Esophagus muscularis mucosa (tissue), 4 donors: ENCODE measurements around the gene ZNF618. TPM values are rescaled to one million over a fixed set of nuclear protein-coding genes. Genes with fewer than 3 reads are reported as not detected.
A peak's percentile ranks its signal among the peaks of the same experiment; 100 is the strongest.

ENCODE experiments used
- DNase-seq: peaks from one replicate; pipeline ENCODE4 v3.0.0-alpha.2; 2017; ENCODE audit errors: extremely low spot score
- H3K27ac ChIP-seq, 4 donors: fragments of 200-600 bp; sonication (generic); replicated peaks in 1 of 4; 1 replicate in 3 of 4; 2 replicates in 1 of 4; pipeline ENCODE4 v1.5.1; 2016 to 2019; ENCODE audit warnings: mild to moderate bottlenecking in 1 of 4
- H3K27me3 ChIP-seq, 4 donors: fragments of 200-600 bp; sonication (generic); one replicate each; pipeline versions ENCODE4 v1.5.1 to v1.6.0; 2016 to 2019
- H3K36me3 ChIP-seq, 4 donors: fragments of 200-600 bp; sonication (generic); one replicate each; pipeline ENCODE4 v1.5.1; 2016 to 2019
- H3K4me1 ChIP-seq, 4 donors: fragments of 200-600 bp; sonication (generic); one replicate each; pipeline ENCODE4 v1.5.1; 2016 to 2019
- H3K4me3 ChIP-seq, 4 donors: fragments of 200-600 bp; sonication (generic); 1 replicate in 2 of 4; 2 replicates in 2 of 4; pipeline ENCODE4 v1.5.1; 2016 to 2019; ENCODE audit warnings: mild to moderate bottlenecking in 4 of 4, moderate library complexity in 1 of 4
- H3K9me3 ChIP-seq, 4 donors: fragments of 200-600 bp; sonication (generic); 1 replicate in 3 of 4; 2 replicates in 1 of 4; pipeline ENCODE4 v1.5.1; 2016 to 2019
- EP300 ChIP-seq: sonication (generic); formaldehyde crosslinking; IDR thresholded peaks from one replicate; pipeline ENCODE4 v1.6.1; 2017; ENCODE audit warnings: antibody characterized with exemption
- POLR2A ChIP-seq: fragments of 450-650 bp; IDR thresholded peaks from one replicate; pipeline ENCODE4 v1.6.1; 2017; ENCODE audit warnings: antibody characterized with exemption, moderate library complexity, mild to moderate bottlenecking, low read depth
- POLR2AphosphoS5 ChIP-seq, 2 donors: sonication (generic); formaldehyde crosslinking; IDR thresholded peaks; one replicate each; pipeline ENCODE4 v1.6.1; 2017; ENCODE audit warnings: antibody characterized with exemption in 2 of 2
- WGBS: methylation state at CpG from one replicate; pipeline ENCODE4 v1.1.5; 2018; 5-methylcytosine and 5-hydroxymethylcytosine counted together
- intact Hi-C: fragments of 100-400 bp; cut with DNase I; formaldehyde crosslinking; loops from one replicate; pipeline ENCODE4 v1.15.1; 2023
- total RNA-seq, 4 donors: library from RNA; depleted of rRNA; stranded (reverse); fragments of >200 nt; gene quantifications; one replicate each; pipeline versions ENCODE4 v1.1.0 to v1.2.1, GENCODE V29; 2016
- TF ChIP-seq, protein P1 (sequence below), 3 experiments: fragments of 200-600 bp in 2 of 3; fragments of 450-650 bp in 1 of 3; sonication (generic) in 2 of 3; IDR thresholded peaks; one replicate each; pipeline ENCODE4 v1.5.1; 2017 to 2019; ENCODE audit warnings: antibody characterized with exemption in 3 of 3, mild to moderate bottlenecking in 2 of 3, moderate library complexity in 1 of 3

The ZNF618 gene
- total RNA-seq, 4 donors from 2014 or later = 1.2 to 4.5 (median 2.6) TPM

DNA sequence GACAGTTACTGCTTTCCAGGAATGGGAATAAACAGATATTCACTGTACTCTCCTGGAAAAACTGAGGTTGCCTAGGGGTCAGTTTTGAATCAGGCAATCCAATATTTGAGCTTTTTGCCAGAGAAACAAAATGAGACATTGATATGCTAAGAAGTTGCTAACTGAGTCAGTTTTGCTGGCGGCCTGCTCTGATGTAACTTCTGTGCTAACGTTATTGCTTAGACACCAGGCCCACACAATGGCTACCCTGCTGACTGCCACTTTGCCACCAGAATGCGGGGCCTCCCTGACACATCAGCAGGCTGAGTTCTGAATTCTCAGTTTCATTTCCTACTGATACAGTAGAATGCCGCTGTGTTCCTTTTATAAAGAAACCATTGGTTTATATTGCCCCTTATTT lies 18.2 kb upstream of the ZNF618 start:
- intact Hi-C loops = no loop called here
- H3K4me1 ChIP-seq = no peaks in the 10 kb centered on the region
- WGBS = 77% methylated on average over 4 of the region's 4 CpGs
- H3K27ac ChIP-seq = no peak overlapping the region
- peaks cover 0 to 11% (median 0%) of the 10 kb centered on the region in 4 donors for H3K27me3 ChIP-seq
- peak; percentile 85 for DNase-seq
- no peak overlapping the region for H3K4me3 ChIP-seq
- no peaks in the 10 kb centered on the region for H3K9me3 ChIP-seq
- no peaks in the 10 kb centered on the region for H3K36me3 ChIP-seq
- TF ChIP-seq POLR2A (no peak), EP300 (no peak), POLR2AphosphoS5 (IDR thresholded peaks at IDR 0.05) (no peak)
- TF ChIP-seq, protein P1, sequence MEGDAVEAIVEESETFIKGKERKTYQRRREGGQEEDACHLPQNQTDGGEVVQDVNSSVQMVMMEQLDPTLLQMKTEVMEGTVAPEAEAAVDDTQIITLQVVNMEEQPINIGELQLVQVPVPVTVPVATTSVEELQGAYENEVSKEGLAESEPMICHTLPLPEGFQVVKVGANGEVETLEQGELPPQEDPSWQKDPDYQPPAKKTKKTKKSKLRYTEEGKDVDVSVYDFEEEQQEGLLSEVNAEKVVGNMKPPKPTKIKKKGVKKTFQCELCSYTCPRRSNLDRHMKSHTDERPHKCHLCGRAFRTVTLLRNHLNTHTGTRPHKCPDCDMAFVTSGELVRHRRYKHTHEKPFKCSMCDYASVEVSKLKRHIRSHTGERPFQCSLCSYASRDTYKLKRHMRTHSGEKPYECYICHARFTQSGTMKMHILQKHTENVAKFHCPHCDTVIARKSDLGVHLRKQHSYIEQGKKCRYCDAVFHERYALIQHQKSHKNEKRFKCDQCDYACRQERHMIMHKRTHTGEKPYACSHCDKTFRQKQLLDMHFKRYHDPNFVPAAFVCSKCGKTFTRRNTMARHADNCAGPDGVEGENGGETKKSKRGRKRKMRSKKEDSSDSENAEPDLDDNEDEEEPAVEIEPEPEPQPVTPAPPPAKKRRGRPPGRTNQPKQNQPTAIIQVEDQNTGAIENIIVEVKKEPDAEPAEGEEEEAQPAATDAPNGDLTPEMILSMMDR (IDR thresholded peaks at IDR 0.05) = no peak

DNA sequence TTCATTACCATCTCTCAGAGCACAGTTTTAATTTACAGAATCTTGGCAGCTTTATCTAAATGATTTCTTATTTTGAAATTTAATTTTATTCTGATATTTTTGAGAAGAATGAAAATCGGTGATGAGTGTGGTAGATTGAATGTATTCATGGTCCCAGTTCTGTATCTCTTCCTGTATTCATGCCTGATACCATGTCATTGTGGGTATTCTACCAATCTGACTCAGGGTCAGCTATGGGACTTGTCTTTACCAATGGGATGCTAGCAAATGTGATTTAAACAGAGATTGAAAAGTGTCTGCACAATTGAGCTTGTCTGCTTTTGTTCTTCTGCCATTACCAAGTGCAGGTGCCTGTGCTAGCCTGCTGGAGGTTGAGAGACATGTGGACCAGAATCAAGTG lies 17.8 kb upstream of the ZNF618 start:
- H3K27me3 ChIP-seq = peaks cover 0 to 15% (median 0%) of the 10 kb centered on the region in 4 donors
- peak; percentile 74 for DNase-seq
- H3K36me3 ChIP-seq = no peaks in the 10 kb centered on the region
- H3K4me1 ChIP-seq = no peaks in the 10 kb centered on the region
- WGBS = 91% methylated on average over 1 of the region's 1 CpG
- H3K27ac ChIP-seq = no peak overlapping the region
- TF ChIP-seq EP300 (no peak), POLR2A (no peak), POLR2AphosphoS5 (IDR thresholded peaks at IDR 0.05) (no peak)
- TF ChIP-seq, protein P1 (IDR thresholded peaks at IDR 0.05) = no peak
- H3K4me3 ChIP-seq = no peak overlapping the region
- intact Hi-C loops = no loop called here
- H3K9me3 ChIP-seq = no peaks in the 10 kb centered on the region

DNA sequence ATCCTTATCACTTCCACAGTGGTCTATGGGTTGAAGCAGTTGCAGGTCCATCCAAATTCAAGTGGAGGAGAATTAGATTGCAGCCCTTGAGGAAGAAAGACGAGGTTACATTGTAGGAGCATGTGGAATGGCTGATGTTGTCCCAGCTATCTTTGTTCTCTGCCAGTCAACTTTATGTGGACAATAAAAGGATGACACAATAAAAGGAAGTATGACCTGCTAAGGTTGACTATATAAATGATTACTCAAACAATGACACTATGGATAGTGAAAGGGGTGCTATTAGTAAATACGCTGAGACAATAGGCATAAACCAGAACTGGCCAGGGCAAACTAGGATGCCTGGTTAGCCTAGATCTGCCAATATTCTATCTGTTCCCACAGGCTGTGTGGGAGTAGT lies 12.8 kb upstream of the ZNF618 start:
- intact Hi-C loops = no loop called here
- WGBS = 78% methylated on average over 2 of the region's 2 CpGs
- TF ChIP-seq POLR2A (no peak), POLR2AphosphoS5 (IDR thresholded peaks at IDR 0.05) (no peak), EP300 (no peak)
- TF ChIP-seq, protein P1 (IDR thresholded peaks at IDR 0.05) = no peak
- no peak for DNase-seq
- no peak overlapping the region for H3K4me3 ChIP-seq
- no peaks in the 10 kb centered on the region for H3K9me3 ChIP-seq
- peaks cover 0 to 16% (median 0%) of the 10 kb centered on the region in 4 donors for H3K27me3 ChIP-seq
- H3K27ac ChIP-seq = no peak overlapping the region
- H3K4me1 ChIP-seq = no peaks in the 10 kb centered on the region
- no peaks in the 10 kb centered on the region for H3K36me3 ChIP-seq

DNA sequence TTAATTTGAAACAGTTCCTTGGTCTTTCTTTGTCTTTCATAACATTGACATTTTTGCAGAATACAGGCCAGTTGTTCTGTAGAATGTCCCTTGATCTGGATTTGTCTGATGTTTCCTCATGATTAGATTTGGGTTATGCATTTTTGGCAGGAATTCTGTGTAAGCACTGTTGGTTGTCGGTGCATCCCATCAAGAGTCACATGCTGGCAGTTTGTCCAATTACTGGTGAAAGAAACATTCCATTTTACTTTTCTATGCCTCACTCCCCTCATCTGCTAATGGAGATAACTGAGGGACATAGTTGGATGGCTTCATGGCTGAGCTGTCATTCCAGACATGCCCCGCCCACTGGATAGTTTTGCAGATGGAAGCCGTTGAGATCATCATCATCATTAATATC lies 7.6 kb upstream of the ZNF618 start:
- Histone ChIP-seq H3K4me1 (no peaks in the 10 kb centered on the region), H3K9me3 (no peaks in the 10 kb centered on the region), H3K27me3 (no peaks in the 10 kb centered on the region), H3K36me3 (no peaks in the 10 kb centered on the region), H3K4me3 (no peak overlapping the region), H3K27ac (no peak overlapping the region)
- TF ChIP-seq POLR2A = no peak
- no peak for TF ChIP-seq POLR2AphosphoS5 (IDR thresholded peaks at IDR 0.05)
- TF ChIP-seq, protein P1 (IDR thresholded peaks at IDR 0.05) = no peak
- TF ChIP-seq EP300 = no peak
- DNase-seq = peak; percentile 19
- WGBS = 70% methylated on average over 3 of the region's 3 CpGs
- intact Hi-C loops = no loop called here
